Heart left ventricle (tissue), 13 donors: Measurements from ENCODE around the gene CPB2.

Experiments
- POLR2A ChIP-seq, 2 donors: fragments of 450-650 bp; IDR thresholded peaks; one replicate each; pipeline ENCODE4 v1.6.1; 2017; ENCODE audit warnings: antibody characterized with exemption in 2 of 2, mild to moderate bottlenecking in 2 of 2, moderate library complexity in 2 of 2
- TF ChIP-seq, protein P1 (sequence below), 12 donors: fragments of 200-600 bp; sonication (generic) in 4 of 12; IDR thresholded peaks; one replicate each; pipeline versions ENCODE4 v1.5.0 to v1.8.0; 2018 to 2022; ENCODE audit warnings: antibody characterized with exemption in 12 of 12, mild to moderate bottlenecking in 5 of 12
- donor health status: ischemic (EF 13 %, LVEDD 7.1; RV severe dilation, severe dysfunction).
- donor health status: DM: no; HTN: yes; CAD: no.
- donor health status: DM: no; HTN: no; CAD: no.
- donor health status: ischemic (EF 25% LVEDD 6.9; RV normal size, moderate dysfunction).
- donor health status: ischemic (EF 25% LVEDD 5.7; RV mildly dilated, moderate dysfunction).
- donor health status: ischemic (EF 35%, LVEDD 5.7; RV mildly dilated, moderate dysfunction).
- donor health status: nonischemic (EF 11% LVEDD 7.7; RV severe dilation, severe dysfunction).
- donor health status: DM: yes; HTN: yes; CAD: no.
- donor health status: PGD.
- donor health status: ischemic (EF 29% LVEDD 5.4; RV normal size, mild dysfunction).
- donor health status: nonischemic (EF 23%, LVEDD 6.1; RV moderate dilation, normal function).

DNA sequence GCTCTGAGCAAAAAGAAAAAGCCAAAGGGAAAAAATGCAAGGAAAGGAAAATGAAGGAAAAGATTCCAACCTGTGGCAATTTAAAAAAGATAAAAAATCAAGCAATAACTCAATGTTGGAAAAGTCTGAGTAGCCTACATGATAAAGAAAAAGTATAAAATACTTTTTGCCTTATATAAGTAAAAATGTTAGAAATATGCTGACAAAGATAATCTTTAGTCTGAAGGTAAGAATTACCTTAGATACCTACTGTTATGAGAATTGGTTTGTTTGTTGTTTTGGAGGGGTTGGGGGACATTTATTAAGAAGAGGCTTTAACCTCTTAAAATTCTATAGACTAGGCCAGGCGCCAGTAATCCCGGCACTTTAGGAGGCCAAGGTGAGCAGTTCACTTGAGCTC lies 29.7 kb upstream of the CPB2 start:
- TF ChIP-seq, protein P1, sequence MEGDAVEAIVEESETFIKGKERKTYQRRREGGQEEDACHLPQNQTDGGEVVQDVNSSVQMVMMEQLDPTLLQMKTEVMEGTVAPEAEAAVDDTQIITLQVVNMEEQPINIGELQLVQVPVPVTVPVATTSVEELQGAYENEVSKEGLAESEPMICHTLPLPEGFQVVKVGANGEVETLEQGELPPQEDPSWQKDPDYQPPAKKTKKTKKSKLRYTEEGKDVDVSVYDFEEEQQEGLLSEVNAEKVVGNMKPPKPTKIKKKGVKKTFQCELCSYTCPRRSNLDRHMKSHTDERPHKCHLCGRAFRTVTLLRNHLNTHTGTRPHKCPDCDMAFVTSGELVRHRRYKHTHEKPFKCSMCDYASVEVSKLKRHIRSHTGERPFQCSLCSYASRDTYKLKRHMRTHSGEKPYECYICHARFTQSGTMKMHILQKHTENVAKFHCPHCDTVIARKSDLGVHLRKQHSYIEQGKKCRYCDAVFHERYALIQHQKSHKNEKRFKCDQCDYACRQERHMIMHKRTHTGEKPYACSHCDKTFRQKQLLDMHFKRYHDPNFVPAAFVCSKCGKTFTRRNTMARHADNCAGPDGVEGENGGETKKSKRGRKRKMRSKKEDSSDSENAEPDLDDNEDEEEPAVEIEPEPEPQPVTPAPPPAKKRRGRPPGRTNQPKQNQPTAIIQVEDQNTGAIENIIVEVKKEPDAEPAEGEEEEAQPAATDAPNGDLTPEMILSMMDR (IDR thresholded peaks at IDR 0.05) = no peak
- TF ChIP-seq POLR2A (IDR thresholded peaks at IDR 0.05) = no peak
